Kasumi-1 (cell line): Measurements from ENCODE around the gene GATAD2A.
"Not testable (repeated sequence)": the region's sequence is repeated elsewhere in the genome, so short reads cannot be mapped to it uniquely, and the experiment has no call there.

Experiments
- DNase-seq, 2 experiments: peaks; one replicate each; lab custom pipeline; 2025; lab: John Stamatoyannopoulos, UW

The GATAD2A gene

DNA sequence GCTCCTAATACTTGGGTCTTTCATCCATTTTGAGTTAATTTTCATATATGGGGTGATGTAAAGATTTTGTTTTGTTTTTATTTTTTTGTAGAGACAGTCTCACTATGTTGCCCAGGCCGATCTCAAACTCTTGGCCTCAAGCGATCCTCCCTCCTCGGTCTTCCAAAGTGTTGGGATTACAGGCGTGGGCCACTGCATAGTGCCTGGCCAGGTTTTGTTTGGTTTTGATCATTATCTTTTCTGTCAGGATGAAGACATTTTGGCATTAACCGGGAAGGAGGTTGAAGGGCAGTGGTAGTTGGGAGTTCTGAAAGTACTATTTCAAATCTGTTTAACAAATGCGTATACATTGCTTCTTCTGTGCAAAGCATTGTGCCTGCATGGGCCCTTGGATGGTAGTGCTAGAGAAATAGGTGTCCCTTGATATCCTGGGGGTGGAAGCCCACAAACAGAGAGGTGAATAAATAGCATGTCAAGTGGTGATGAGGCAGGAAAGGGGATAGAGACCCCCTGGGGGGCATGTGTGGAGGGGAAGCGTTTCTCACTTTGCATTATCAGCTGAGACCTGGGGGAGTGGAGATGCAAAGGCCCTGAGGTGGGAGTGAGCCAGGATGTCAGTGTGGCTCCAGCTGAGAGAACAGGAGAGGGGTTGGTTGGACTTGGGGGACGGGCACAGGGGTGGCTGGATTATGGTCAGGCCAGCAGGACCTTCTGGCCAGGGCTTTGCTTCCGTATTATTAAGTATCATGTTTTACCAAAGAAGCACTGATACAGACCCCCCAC lies 41.4 kb downstream of the GATAD2A start:
- DNase-seq, result no peak

DNA sequence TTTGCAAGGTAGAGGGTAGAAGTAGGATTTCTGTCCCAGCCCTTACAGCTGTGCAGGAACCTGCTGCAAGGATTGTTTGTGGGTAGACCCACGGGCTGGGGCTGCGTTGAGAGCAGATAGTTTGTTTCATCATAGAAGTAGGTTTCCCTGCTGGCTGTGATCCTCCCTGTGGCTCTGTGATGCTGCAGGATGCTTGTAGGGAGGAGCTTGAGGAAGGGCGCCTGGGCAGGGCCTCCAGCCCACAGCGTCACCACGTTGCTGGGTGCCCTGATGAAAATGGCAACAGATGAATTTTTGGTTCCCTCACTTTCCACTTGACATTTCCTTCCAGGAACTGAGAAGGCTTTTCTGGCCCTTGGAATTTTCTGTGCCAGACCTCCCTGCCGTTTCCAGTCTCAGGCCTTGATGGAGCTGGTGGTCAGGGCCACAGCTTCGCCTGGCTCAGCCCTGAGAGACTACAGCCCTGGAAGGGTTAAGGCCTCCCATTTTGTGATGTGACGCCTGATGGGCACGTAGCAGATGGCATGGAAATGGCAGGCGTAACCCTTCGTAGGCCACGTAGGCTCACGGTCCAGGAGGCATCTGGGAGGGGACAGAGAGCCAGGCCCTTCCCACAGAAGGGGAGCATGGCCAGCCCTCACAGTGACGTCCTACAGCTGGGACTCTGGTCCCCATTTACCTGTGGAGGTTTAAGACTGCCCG lies 42.2 kb downstream of the GATAD2A start:
- no peak for DNase-seq

DNA sequence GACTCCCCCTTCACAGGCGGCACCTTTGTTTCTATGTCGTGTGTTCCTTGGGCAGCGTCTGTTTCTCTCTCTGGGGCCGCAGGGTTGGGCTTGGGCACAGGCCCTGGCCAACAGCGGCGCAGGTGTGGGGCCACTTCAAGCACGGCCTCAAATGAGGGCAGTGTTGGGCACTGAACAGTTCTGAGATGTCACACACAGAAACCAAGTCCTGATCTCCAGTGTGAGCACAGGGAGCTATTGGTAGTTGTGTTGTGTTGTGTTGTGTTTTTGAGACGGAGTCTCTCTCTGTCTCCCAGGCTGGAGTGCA lies 42.7 kb downstream of the GATAD2A start:
- DNase-seq, result no peak

DNA sequence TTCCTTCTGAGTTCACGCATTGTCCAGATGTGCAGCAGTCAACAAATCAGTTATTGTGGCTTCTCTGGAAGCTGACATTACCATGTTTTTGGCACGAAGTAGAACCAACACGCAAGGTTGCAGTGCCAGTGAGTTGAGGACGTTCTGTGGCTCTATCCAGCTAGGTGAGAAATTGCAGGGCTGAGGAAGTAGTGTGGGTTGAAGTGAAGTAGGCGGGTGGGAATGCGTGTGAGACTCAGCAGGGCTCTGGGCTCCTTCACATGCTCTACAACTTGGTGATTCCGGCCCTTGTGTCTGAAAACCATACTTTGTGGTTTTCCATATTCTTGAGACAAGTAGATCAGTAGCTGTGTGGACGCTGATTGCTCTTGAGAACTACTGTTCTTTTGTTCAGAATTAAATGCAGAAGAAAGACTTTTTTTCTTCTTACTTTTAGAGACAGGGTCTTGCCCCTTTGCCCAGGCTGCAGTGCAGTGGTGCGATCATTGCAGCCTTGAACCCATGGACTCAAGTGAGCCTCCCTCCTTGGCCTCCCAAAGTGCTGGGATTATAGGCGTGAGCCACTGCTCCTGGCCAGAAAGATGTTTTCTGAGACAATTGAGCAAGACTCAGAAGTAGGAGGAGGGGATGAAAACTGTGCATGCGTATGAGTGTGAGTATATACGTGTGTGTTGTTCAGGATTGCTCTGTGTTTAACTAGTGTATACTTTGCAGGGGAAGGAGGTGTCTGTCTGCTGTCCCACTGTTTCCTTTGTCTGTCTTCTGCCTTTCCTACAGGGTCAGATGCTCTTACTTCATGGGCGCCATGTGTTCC lies 46.2 kb downstream of the GATAD2A start:
- peak; percentile 23 to 46 for DNase-seq

DNA sequence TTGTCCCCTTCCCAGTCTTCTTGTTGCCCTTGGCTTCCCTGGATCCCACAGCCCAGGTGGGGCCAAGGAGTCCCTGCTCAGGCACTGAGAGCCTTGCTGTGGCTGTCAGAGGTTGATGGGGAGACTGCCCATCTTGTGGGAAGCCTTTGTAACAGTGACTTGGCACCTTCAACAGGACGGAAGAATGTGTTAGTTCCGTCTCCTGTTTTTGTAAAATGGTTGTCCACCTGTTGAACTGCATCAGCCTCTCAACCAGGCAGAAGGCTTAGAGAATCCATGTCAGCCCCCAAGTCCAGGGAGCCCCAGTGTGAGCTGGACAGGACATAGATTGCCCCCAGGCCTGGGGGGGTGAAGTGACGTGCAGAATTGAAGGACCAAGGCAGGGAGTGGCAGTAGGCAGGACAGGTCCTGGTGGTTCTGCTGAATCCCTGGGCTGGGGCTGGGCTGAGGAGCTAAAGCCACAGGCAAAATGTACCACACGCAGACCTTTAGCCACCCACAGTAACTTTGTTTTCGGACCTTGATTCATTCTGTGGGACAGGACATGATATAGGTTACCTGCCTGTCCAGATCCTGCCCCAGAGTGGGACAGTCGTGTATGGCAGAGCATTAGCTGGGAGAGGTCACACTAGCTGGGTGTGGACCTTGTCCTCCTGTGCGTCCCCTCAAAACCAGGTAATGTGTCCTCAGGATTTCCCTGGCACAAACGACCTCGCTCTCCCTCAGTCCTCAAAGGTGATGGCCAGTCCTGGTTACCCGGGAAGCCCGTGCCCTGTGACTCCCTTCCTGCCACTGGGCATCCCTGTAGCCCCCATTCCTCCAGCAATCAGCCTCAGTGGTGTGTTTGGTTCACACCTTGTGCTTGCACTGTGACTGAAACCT lies 47.0 kb downstream of the GATAD2A start:
- no peak for DNase-seq

DNA sequence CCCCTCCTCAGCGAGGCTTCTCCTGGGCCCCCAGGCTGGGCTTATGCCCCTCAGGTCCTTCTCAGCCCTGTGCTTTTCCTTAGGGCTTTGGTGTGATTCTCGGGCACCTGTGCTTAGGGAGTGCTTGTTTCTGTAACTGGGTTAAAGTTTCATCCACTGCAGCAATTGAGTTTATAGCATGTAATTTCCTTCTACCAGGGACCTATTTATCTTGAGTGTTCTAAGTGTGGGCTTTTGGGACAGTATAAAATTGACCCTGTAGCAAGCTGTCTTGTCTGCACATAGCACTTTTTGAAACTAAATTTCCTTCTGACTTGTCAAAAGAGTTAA lies 47.6 kb downstream of the GATAD2A start:
- DNase-seq, result no peak

DNA sequence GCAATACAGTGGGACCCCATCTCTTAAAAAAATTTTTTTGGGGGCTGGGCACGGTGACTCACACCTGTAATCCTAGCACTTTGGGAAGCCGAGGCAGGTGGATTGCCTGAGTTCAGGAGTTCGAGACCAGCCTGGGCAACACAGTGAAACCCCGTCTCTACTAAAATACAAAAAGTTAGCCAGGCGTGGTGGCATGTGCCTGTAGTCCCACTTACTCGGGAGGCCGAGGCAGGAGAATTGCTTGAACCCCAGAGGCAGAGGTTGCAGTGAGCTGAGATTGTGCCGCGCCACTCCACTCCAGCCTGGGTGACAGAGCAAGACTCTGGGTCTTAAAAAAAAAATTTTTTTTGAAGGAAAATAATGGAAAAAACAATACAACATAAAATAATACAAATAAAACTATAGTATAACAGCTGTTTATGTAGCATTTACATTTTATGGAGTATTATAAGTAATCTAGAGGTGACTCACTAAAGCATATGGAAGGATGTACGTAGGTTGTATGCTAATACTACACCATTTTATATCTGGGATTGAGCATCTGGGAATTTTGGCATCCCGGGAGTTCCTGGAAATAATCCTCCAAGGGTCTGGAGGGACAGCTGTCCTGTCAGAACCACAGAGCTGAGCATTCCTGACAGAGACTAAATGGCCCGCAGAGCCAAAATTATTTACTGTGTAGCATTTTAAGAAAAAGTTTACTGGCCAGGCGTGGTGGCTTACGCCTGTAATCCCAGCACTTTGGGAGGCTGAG lies 49.9 kb downstream of the GATAD2A start:
- not testable (repeated sequence) for DNase-seq

DNA sequence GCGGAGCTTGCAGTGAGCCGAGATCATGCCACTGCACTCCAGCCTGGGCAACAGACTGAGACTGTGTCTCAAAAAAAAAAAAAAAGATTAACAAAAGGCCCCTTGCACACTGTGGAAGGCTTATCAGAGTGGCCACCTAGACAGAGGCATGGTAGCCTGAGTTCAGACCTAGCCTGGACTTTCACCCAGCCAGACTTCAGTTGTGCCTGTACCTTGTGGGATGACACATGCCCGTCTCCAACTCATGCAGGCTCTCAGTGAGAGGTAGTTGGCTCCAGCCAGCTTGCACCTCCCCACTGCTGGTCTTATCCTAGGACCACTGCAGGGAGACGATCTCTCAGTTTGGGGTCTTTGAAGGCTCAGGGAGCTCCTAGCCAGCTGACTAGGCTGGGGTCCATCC lies 52.2 kb downstream of the GATAD2A start:
- no peak for DNase-seq

DNA sequence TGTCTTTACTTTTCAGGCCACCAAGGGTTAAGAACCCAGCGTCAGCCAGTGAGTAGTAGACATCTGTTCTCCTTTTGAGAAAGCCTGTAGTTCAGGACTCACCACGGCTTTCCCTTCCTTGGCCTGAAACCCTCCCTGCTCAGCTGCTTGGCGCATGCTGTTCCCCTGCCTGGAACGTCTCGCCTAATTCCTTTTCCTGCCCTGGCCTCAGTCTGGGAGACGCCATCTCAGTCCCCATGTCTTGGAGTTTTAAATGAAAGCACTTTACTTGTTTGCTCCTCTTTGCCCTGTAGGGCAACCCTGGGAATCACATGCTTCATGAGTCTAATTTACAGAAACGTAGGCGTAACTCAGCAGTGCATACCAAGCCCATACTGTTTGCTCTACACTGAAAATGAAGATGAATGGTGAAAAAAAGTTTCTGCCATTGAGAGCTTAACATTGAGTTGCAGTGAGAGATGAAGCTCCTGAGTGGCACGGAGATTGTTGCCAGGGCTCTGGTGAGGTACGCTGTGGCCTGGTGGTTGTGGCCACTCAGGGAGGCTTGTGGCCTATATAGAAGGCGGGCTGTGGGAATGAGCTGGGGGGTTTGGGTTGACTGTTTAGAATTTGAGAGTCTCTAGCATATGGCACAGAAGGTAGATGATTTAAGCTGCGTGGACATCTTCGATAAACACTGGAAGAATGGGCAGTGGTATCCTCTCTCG lies 52.8 kb downstream of the GATAD2A start:
- peak; percentile 45 to 78 for DNase-seq

DNA sequence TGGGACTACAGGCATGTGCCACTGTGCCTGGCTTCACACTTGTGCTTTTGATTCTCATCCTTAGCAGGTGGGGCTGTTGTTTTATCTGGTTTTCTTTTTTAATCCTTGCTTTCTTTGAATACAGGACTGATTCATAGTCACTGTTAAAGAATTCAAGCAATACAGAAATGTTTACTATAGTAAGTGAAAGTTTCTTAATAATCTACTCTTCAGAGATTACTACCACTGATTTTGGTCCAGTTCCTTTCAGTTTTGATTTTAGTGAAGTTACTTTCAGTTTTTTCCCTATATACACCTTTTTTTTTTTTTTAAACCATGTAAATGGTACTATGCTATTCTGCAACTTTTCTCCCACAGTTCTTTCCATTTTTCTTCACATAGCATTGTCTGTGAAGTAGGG lies 53.6 kb downstream of the GATAD2A start:
- DNase-seq, result no peak

DNA sequence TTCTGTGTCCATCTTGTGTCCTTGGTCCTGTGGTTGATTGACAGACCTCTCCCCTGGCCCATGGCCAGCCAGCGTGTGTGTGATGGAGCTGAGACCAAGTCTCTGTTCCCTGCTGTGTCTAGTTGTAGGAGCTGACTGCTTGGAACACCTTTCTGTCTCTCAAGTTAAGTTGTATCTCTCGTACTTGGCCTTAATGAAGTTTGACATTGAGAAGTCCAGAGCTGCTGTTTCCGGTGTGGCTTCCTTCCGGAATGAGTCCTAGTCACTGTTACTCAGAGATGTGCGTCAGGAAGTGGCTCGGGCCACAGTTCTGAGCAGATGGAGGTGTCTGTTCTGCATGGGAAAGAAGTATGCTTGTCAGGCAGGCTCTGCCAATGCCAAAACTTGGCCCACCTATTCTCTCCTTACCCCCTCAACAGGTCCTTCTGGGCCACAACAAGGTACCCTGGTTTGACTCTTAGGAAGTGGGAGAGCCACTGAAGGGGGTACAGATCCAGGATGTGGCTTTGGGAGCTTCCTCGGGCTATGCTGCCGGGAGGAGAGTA lies 54.3 kb downstream of the GATAD2A start:
- peak; percentile 89 to 96 for DNase-seq

DNA sequence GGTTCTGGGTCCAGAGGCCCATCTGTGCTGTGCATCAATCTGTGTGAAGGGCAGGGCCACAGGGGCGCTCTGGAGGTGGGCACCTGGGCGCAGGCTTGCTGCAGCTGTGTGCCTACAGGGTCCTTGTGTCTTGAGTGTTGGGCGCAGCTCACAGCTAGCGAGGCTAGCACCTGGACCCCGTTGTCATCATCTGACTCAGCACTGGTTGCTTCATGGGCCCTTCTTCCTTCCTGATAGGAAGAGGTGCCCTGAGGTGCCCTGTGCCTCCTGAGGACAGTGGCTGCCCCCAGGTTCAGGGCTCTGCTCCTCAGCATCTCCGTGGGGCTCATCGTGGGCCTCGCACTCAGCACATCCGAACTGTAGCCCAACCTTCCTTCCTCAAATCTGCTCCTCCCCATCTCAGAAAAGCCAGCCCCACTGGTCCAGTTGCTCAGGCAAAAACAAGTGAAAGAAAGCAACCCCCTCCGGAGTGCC lies 54.8 kb downstream of the GATAD2A start:
- DNase-seq, result peak; percentile 44 to 47

DNA sequence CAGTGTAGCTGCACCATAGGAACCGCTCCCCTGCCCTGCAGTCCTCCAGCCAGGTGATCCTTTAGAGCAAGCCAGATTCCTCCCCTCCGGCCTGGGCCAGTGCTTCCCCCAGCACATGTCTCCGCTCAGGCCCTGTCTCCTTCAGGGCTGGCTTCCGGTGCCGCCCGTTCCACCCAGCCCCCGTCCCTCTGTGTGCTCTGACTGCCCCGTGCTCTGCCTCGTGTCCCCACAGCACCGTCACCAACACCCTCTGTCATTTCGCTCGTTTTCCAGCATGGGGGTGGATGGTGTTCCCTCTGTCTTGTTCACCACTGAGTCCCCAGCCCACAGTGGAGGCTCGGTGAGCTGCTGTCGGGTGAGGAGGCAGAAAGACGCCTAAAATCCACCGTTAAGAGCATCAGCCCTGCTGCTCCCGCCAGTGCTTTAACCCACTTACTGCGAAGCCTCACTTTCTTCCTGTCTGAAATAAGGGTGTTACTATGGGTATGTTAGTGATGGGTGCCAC lies 55.3 kb downstream of the GATAD2A start:
- DNase-seq, result peak; percentile 53 to 58

DNA sequence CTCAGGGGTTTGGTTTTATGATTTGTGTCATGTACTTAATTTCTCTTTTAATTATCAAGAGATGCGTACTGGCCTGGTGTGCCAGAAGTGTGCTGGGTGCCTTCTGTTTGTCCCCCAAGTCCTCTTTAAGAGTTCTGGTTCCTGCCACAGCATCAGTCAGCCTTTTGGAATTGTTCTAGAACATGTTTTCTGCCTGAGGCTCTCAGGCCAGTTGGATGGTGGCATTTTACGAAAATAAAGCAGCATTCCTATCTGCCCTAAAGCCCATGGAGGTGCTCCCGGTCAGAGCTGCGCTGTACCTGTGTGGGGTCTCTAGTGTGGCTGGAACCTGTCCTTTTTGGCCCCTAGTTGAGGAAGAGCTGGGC lies 55.8 kb downstream of the GATAD2A start:
- no peak for DNase-seq

DNA sequence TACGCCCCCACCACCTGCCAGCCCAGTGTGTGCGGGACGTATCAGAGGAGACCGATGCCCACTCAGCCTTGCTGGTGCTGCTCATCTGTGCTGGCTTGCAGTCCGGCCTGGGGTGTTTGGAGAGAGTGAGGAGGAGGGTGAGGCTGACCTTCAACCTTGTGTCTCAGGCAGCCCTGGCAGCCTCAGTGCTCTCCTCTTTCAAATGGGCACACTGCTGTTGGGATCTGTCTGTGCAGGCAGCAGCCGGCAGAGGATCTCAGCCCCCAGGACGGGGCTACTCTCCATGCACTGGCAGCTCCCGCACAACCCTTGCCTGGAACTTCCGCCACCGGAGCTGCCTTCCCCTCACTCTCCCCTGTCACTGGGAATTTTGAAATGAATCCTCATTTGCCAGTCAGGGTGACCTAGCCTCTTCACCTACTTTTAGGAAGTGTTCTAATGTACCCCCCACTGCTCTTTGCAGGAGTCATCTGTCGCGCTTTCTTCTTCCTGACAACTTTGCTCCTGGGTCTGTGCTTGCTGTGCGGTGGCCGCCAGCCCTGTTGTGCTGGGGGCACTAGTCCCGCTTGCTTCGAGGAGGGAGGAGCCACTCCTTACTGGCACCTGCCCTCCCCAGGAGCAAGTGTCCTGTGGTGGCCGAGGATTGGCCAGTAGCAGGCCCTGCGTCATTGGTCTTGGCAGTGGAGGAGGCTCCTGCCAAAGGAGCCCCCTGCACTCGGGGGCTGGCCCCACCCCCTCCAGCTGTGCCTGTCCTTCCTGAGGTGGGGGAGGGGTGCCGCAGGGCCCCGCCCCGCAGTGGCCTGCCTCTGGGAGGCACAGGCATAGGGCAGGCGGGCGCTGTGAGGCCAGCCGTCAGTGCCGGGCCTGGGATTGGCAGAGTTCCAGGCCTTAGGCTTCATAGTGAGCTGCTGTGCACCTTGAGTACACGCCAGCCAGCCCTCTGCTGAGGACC lies 56.5 kb downstream of the GATAD2A start:
- peak; percentile 73 to 75 for DNase-seq

DNA sequence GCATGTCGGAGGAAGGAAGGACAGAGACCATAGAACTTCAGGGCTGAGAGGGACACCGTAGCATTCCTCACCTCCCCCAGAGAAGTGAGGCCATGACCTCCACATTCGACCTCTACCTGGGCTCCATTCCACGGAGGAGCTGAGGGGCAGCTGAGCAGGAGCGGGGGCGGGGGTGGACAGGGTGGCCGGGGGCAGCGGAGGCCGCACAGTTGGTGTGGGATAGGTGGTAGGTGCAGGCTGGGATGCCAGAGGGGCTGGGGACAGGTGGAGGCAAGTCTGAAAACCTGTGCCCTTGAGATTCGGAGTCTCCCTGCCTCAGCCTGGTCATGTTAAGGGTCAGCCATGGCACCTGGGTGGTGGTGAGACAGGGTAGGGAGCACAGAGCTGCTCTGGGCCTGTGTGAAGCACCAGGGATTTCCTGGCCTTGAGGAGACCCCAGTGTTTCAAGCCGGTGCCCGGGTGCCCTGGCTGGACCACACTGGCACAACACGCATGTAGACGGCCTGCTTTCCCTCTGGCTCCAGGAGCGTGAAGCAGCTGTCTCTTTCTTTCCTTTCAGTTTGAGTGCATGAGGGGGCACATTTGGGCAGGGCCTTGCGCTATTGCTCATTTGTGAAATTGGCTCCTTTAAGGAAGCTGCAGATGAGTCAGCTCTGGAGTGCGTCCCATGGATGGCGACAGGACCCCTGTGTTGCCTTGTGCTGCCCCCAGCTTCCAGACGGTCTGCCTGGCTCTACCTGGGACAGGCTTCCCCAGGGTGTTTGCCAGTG lies 58.1 kb downstream of the GATAD2A start:
- DNase-seq, result no peak

DNA sequence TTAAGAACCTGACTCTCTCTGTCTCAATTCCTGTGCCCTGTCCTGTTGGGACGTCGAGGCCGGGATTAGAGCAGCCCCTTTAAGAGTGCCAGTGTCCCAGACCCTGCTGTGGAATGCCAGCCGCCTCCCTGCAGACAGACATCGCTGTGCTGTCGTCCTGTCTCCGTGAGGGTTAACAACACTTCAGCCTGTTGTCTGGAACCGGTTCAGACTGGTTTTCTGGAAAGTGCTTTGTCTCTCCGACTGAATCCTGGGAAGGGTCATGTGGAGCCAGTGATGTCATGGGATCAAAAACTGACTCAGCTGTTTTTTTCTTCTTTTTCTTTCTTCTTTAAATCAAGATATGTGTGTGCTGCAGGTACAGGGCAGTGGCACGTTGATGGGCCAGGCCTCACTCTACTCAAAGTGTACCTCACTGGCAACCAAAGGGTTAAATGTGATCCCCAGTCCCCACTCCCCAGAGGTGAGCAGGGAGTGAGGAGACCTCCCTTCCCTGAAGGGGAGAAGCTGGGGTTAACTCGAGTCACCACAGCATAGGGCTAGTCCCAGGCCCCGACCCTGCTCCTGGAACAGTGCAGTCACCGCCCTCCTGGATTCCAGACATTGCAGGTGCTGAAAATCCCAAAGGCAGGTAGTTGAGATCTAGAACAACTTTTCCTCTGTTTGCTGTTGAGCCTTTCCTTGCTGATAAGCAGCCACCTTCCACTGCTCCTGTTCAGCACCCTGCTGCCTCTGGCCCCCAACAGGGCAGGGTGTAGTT lies 59.0 kb downstream of the GATAD2A start:
- no peak for DNase-seq
